Posterior cingulate gyrus (tissue), 11 donors: ENCODE data around the gene TAOK3.

ENCODE experiments used
- DNase-seq, 10 donors: peaks; one replicate each; pipeline versions ENCODE4 v3.0.0 to v3.0.0-alpha.2; 2020 to 2021; ENCODE audit warnings: mixed read lengths in 3 of 10
- intact Hi-C: fragments of 100-400 bp; cut with DNase I; formaldehyde crosslinking; loops from one replicate; pipeline ENCODE4 v1.15.1; 2023

The TAOK3 gene

GRCh38 chr12:118237908-118238307 lies 134.8 kb downstream of the TAOK3 start:
- no peak for DNase-seq
- intact Hi-C loops, result no loop called here

GRCh38 chr12:118237052-118237665 lies 135.5 kb downstream of the TAOK3 start:
- intact Hi-C loops, result no loop called here
- no peak for DNase-seq

- intact Hi-C loops, result no loop called here
- DNase-seq, result no peak
Measured at GRCh38 chr12:118220702-118221101, 152.0 kb downstream of the TAOK3 start.

GRCh38 chr12:118219772-118220171 lies 152.9 kb downstream of the TAOK3 start:
- no peak for DNase-seq
- intact Hi-C loops, result no loop called here

- DNase-seq, result no peak
- intact Hi-C loops, result no loop called here
Measured at GRCh38 chr12:118219106-118219505, 153.6 kb downstream of the TAOK3 start.

- intact Hi-C loops, result no loop called here
- no peak for DNase-seq
Measured at GRCh38 chr12:118213452-118213851, 159.3 kb downstream of the TAOK3 start.

GRCh38 chr12:118212606-118213005 lies 160.1 kb downstream of the TAOK3 start:
- intact Hi-C loops, result no loop called here
- no peak for DNase-seq

GRCh38 chr12:118206107-118206412 lies 166.6 kb downstream of the TAOK3 start:
- DNase-seq, result no peak
- intact Hi-C loops, result no loop called here

- intact Hi-C loops, result loop anchor here (10.0 kb wide), 1 partner anchor 91 kb away; no protein-coding TSS in a partner anchor
Measured at GRCh38 chr12:118193958-118194357, 178.7 kb downstream of the TAOK3 start.

GRCh38 chr12:118193477-118193876 lies 179.2 kb downstream of the TAOK3 start:
- DNase-seq, result no peak

More at GRCh38 chr12:118193958-118194357, 178.7 kb downstream of the TAOK3 start:
- DNase-seq, result no peak

GRCh38 chr12:118190266-118190665 lies 182.4 kb downstream of the TAOK3 start:
- intact Hi-C loops, result loop anchor here (10.0 kb wide), 1 partner anchor 95 kb away; no protein-coding TSS in a partner anchor

More at GRCh38 chr12:118193477-118193876, 179.2 kb downstream of the TAOK3 start:
- intact Hi-C loops, result loop anchor here (10.0 kb wide), 1 partner anchor 91 kb away; no protein-coding TSS in a partner anchor

GRCh38 chr12:118189741-118190191 lies 182.9 kb downstream of the TAOK3 start:
- intact Hi-C loops, result loop anchor here (5.0 to 10.0 kb wide), 2 partner anchors 52 to 95 kb away; partner anchors contain the start of gene PEBP1
- DNase-seq, result peak; percentile 40 to 93 (median 58)

More at GRCh38 chr12:118190266-118190665, 182.4 kb downstream of the TAOK3 start:
- peak in 3 of 10 donors; percentile 16 to 44 (median 28) for DNase-seq

GRCh38 chr12:118188690-118189371 lies 183.9 kb downstream of the TAOK3 start:
- intact Hi-C loops, result loop anchor here (5.0 kb wide), 1 partner anchor 52 kb away; the partner anchor contains the start of gene PEBP1

GRCh38 chr12:118187751-118188435 lies 184.8 kb downstream of the TAOK3 start:
- no peak for DNase-seq
- intact Hi-C loops, result loop anchor here (5.0 kb wide), 1 partner anchor 51 kb away; the partner anchor contains the start of gene PEBP1

More at GRCh38 chr12:118188690-118189371, 183.9 kb downstream of the TAOK3 start:
- DNase-seq, result peak; percentile 46 to 95 (median 62)

- no peak for DNase-seq
- intact Hi-C loops, result loop anchor here (5.0 kb wide), 1 partner anchor 48 kb away; the partner anchor contains the start of gene PEBP1
Measured at GRCh38 chr12:118185602-118186397, 186.9 kb downstream of the TAOK3 start.

GRCh38 chr12:118183711-118184110 lies 189.0 kb downstream of the TAOK3 start:
- DNase-seq, result no peak
- intact Hi-C loops, result no loop called here

- no peak for DNase-seq
- intact Hi-C loops, result no loop called here
Measured at GRCh38 chr12:118183155-118183554, 189.6 kb downstream of the TAOK3 start.

GRCh38 chr12:118175823-118176447 lies 196.8 kb downstream of the TAOK3 start:
- intact Hi-C loops, result no loop called here
- DNase-seq, result no peak

- DNase-seq, result no peak
- intact Hi-C loops, result no loop called here
Measured at GRCh38 chr12:118166946-118167345, 205.8 kb downstream of the TAOK3 start.
